CD14-positive monocyte (primary cell): ENCODE measurements around the gene FBXL17. TPM values are rescaled to one million over a fixed set of nuclear protein-coding genes. Genes with fewer than 3 reads are reported as not detected.

Experiments
- DNase-seq, 3 donors: peaks; one replicate each; pipeline ENCODE4 v3.0.0-alpha.2; 2011 to 2022
- H2AFZ ChIP-seq: 2 replicates; pipeline ENCODE4 v1.6.0; 2012; ENCODE audit warnings: mild to moderate bottlenecking, low read depth, low read length, inconsistent platforms; ENCODE audit not compliant: insufficient read depth, poor library complexity, severe bottlenecking
- H3K27ac ChIP-seq, 2 donors: 1 replicate in 1 of 2; 2 replicates in 1 of 2; pipeline ENCODE4 v1.5.1; 2012 to 2013; ENCODE audit warnings: low read length in 2 of 2, control low read depth in 1 of 2, inconsistent platforms in 1 of 2, low read depth in 1 of 2, mild to moderate bottlenecking in 1 of 2
- H3K27me3 ChIP-seq, 2 donors: one replicate each; pipeline versions ENCODE4 v1.6.0 to v1.6.1; 2011 to 2013; ENCODE audit warnings: low read length in 2 of 2; ENCODE audit not compliant: control insufficient read depth in 2 of 2, insufficient read depth in 2 of 2
- H3K36me3 ChIP-seq, 2 donors: replicated peaks in 1 of 2; 1 replicate in 1 of 2; 2 replicates in 1 of 2; pipeline versions ENCODE4 v1.5.1 to v1.6.1; 2012 to 2013; ENCODE audit warnings: low read length in 2 of 2, control low read depth in 1 of 2, inconsistent platforms in 1 of 2, mild to moderate bottlenecking in 1 of 2; ENCODE audit not compliant: insufficient read depth in 2 of 2, control insufficient read depth in 1 of 2
- H3K4me1 ChIP-seq, 2 donors: 1 replicate in 1 of 2; 2 replicates in 1 of 2; pipeline versions ENCODE4 v1.5.1 to v1.6.1; 2012 to 2013; ENCODE audit warnings: low read length in 2 of 2, control low read depth in 1 of 2, inconsistent platforms in 1 of 2, mild to moderate bottlenecking in 1 of 2, moderate library complexity in 1 of 2; ENCODE audit not compliant: insufficient read depth in 2 of 2, control insufficient read depth in 1 of 2
- H3K4me2 ChIP-seq: replicated peaks from 2 replicates; pipeline ENCODE3; 2012; ENCODE audit warnings: low read length, moderate library complexity, mild to moderate bottlenecking; ENCODE audit not compliant: poor library complexity, severe bottlenecking; ENCODE audit errors: extremely low read depth
- H3K4me3 ChIP-seq, 3 experiments: fragments of 200-600 bp in 1 of 3; sonication (generic) in 1 of 3; replicated peaks in 1 of 3; 1 replicate in 2 of 3; 2 replicates in 1 of 3; pipeline ENCODE4 v1.5.1; 2011 to 2013; ENCODE audit warnings: low read length in 3 of 3, mild to moderate bottlenecking in 3 of 3, control low read depth in 2 of 3, low read depth in 2 of 3, inconsistent platforms in 1 of 3, moderate library complexity in 1 of 3
- H3K79me2 ChIP-seq: 2 replicates; pipeline ENCODE4 v1.6.0; 2012; ENCODE audit warnings: mild to moderate bottlenecking, control low read depth, inconsistent platforms, low read length, moderate library complexity; ENCODE audit not compliant: insufficient read depth
- H3K9ac ChIP-seq: 2 replicates; pipeline ENCODE4 v1.6.0; 2017; ENCODE audit warnings: low read length, mild to moderate bottlenecking; ENCODE audit not compliant: insufficient read depth, poor library complexity, severe bottlenecking
- H3K9me3 ChIP-seq, 2 donors: replicated peaks in 1 of 2; 1 replicate in 1 of 2; 2 replicates in 1 of 2; pipeline versions ENCODE4 v1.5.1 to v1.6.1; 2012 to 2013; ENCODE audit warnings: low read length in 2 of 2, control low read depth in 1 of 2; ENCODE audit not compliant: control insufficient read depth in 1 of 2, insufficient read depth in 1 of 2
- H4K20me1 ChIP-seq: 2 replicates; pipeline ENCODE4 v1.6.0; 2012; ENCODE audit warnings: mild to moderate bottlenecking, low read length, control low read depth, moderate library complexity; ENCODE audit not compliant: insufficient read depth
- H3K27ac Mint-ChIP-seq, 7 donors: one replicate each; pipeline ENCODE4 v1.8.0; 2020; ENCODE audit warnings: mild to moderate bottlenecking in 7 of 7, mixed read lengths in 7 of 7, moderate library complexity in 6 of 7, inconsistent platforms in 2 of 7
- H3K27me3 Mint-ChIP-seq, 3 donors: one replicate each; pipeline ENCODE4 v1.8.0; 2021 to 2022; ENCODE audit warnings: low read depth in 3 of 3, mild to moderate bottlenecking in 3 of 3, mixed read lengths in 3 of 3, moderate library complexity in 3 of 3, inconsistent platforms in 1 of 3
- H3K36me3 Mint-ChIP-seq, 2 donors: one replicate each; pipeline ENCODE4 v1.8.0; 2020; ENCODE audit warnings: mixed read lengths in 2 of 2, inconsistent platforms in 1 of 2, mild to moderate bottlenecking in 1 of 2
- H3K4me1 Mint-ChIP-seq: one replicate; pipeline ENCODE4 v1.8.0; 2020; ENCODE audit warnings: mild to moderate bottlenecking, mixed read lengths
- H3K4me3 Mint-ChIP-seq, 2 donors: one replicate each; pipeline ENCODE4 v1.8.0; 2020; ENCODE audit warnings: mild to moderate bottlenecking in 2 of 2, mixed read lengths in 2 of 2, moderate library complexity in 1 of 2
- H3K9me3 Mint-ChIP-seq, 7 donors: one replicate each; pipeline ENCODE4 v1.8.0; 2020 to 2022; ENCODE audit warnings: mixed read lengths in 7 of 7, mild to moderate bottlenecking in 6 of 7, moderate library complexity in 6 of 7, inconsistent platforms in 2 of 7
- WGBS: methylation state at CpG from one replicate; pipeline ENCODE4 v1.1.5; 2013; ENCODE audit warnings: missing lambda C conversion rate; ENCODE audit not compliant: insufficient coverage; 5-methylcytosine and 5-hydroxymethylcytosine counted together
- intact Hi-C, 2 donors: fragments of 100-400 bp; cut with micrococcal nuclease; formaldehyde crosslinking; loops; one replicate each; pipeline versions ENCODE4 v1.15.0 to v1.15.1; 2023
- polyA plus RNA-seq, 3 donors: library from polyadenylated mRNA; depleted of rRNA in 1 of 3; unstranded in 2 of 3; stranded (reverse) in 1 of 3; fragments of 300-500 nt in 2 of 3; fragments of >200 nt in 1 of 3; fragmentation: Illumina TruSeq in 2 of 3; gene quantifications; 1 replicate in 2 of 3; 2 replicates in 1 of 3; pipeline ENCODE4 v1.2.3, GENCODE V29; 2012 to 2021
- TF ChIP-seq, protein P1 (sequence below): fragments of 200-600 bp; IDR thresholded peaks from one replicate; pipeline ENCODE4 v1.8.0; 2022; ENCODE audit warnings: antibody characterized with exemption, mild to moderate bottlenecking

FBXL17 gene
- polyA plus RNA-seq, 3 donors = 1.5 to 6.6 (median 2.0) TPM

DNA sequence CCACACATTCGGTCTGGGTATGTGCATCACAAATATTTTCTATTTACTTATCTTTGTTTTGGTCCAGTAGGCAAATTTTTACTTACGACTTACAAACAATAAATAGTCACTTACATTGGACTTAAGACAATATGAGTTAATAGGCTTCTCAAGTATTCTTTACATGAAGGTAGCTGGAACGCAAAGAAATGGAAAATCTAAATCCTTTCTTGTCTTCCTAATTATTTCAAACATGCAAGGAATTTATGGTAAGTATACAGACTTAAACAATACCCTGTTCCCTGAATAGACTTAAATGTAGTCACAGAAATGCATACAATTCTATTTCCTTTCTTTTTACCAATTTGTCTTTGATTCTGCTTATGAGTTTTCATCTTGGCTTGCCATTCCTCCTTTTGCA, 448.6 kb downstream of the FBXL17 start:
- intact Hi-C loops = no loop called here
- no CpG with 5 or more reads among the region's 3 CpGs for WGBS

DNA sequence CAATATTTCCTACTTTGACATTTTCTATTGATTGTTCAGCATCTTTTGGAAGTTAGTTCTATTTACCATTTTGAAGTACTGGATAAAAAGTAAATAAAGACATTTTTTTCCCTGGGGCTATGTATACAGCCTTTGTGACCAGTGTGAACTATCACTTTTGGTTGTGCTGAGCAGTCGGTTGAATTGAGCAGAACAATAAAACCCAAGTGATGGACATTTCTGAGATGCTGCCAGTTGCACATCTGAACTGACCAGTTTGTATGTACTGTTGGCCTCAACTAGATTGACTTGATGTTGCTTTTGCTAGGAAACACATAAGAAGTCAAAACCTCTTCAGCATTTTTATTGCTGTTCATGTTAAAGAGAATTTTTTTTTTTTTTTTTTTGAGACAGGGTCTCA, 451.0 kb downstream of the FBXL17 start:
- 100% methylated on average over 1 of the region's 1 CpG for WGBS
- no peak for DNase-seq
- Histone ChIP-seq H3K9ac (no peak overlapping the region), H3K27ac (no peak overlapping the region), H4K20me1 (no peaks in the 10 kb centered on the region), H3K36me3 (no peaks in the 10 kb centered on the region), H3K4me1 (no peaks in the 10 kb centered on the region), H3K9me3 (no peaks in the 10 kb centered on the region), H3K27me3 (no peaks in the 10 kb centered on the region), H3K4me2 (no peak overlapping the region), H3K4me3 (no peak overlapping the region), H3K79me2 (no peaks in the 10 kb centered on the region), H2AFZ (no peak overlapping the region)
- no peaks in the 10 kb centered on the region for H3K9me3 Mint-ChIP-seq
- H3K27me3 Mint-ChIP-seq = no peaks in the 10 kb centered on the region
- no peak overlapping the region for H3K27ac Mint-ChIP-seq
- no peaks in the 10 kb centered on the region for H3K4me1 Mint-ChIP-seq
- H3K4me3 Mint-ChIP-seq = no peak overlapping the region
- intact Hi-C loops = no loop called here
- H3K36me3 Mint-ChIP-seq = no peaks in the 10 kb centered on the region
- TF ChIP-seq, protein P1, sequence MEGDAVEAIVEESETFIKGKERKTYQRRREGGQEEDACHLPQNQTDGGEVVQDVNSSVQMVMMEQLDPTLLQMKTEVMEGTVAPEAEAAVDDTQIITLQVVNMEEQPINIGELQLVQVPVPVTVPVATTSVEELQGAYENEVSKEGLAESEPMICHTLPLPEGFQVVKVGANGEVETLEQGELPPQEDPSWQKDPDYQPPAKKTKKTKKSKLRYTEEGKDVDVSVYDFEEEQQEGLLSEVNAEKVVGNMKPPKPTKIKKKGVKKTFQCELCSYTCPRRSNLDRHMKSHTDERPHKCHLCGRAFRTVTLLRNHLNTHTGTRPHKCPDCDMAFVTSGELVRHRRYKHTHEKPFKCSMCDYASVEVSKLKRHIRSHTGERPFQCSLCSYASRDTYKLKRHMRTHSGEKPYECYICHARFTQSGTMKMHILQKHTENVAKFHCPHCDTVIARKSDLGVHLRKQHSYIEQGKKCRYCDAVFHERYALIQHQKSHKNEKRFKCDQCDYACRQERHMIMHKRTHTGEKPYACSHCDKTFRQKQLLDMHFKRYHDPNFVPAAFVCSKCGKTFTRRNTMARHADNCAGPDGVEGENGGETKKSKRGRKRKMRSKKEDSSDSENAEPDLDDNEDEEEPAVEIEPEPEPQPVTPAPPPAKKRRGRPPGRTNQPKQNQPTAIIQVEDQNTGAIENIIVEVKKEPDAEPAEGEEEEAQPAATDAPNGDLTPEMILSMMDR = no peak

More for the DNA sequence above, 448.6 kb downstream of the FBXL17 start:
- Mint-ChIP-seq H3K4me1 (no peaks in the 10 kb centered on the region), H3K27ac (no peak overlapping the region), H3K27me3 (no peaks in the 10 kb centered on the region), H3K9me3 (no peaks in the 10 kb centered on the region), H3K36me3 (peaks cover 0 to 4% of the 10 kb centered on the region in 2 donors), H3K4me3 (no peak overlapping the region)
- H3K4me3 ChIP-seq = no peak overlapping the region
- no peak overlapping the region for H3K9ac ChIP-seq
- no peak for DNase-seq
- TF ChIP-seq, protein P1 = no peak
- no peaks in the 10 kb centered on the region for H3K36me3 ChIP-seq
- H3K4me2 ChIP-seq = no peak overlapping the region
- no peaks in the 10 kb centered on the region for H3K27me3 ChIP-seq
- no peaks in the 10 kb centered on the region for H3K4me1 ChIP-seq
- no peaks in the 10 kb centered on the region for H4K20me1 ChIP-seq
- no peaks in the 10 kb centered on the region for H3K9me3 ChIP-seq
- no peak overlapping the region for H2AFZ ChIP-seq
- no peak overlapping the region for H3K27ac ChIP-seq
- H3K79me2 ChIP-seq = no peaks in the 10 kb centered on the region
